SK-N-SH (cell line): ENCODE measurements around the gene DUT. TPM values are rescaled to one million over a fixed set of nuclear protein-coding genes. Genes with fewer than 3 reads are reported as not detected.

Experiments used
- CTCF ChIA-PET: fragments of 300-600, 350-600 bp; formaldehyde crosslinking; extraction: SDS; loops from one replicate; lab custom pipeline; 2021; lab: Yijun Ruan, JAX
- POLR2A ChIA-PET: fragments of 350-600 bp; sonication (Branson Sonifier 250); formaldehyde crosslinking; extraction: SDS; loops from one replicate; lab custom pipeline; 2020; ENCODE audit warnings: antibody characterized with exemption, inconsistent platforms; lab: Yijun Ruan, JAX
- DNase-seq: peaks from one replicate; pipeline ENCODE4 v3.0.0; 2012
- H2AFZ ChIP-seq: fragments of 200-600 bp; sonication (generic); 2 replicates; pipeline ENCODE4 v1.8.1; 2016; ENCODE audit warnings: antibody characterized with exemption, mild to moderate bottlenecking, low read depth
- H3F3A ChIP-seq: fragments of 200-600 bp; sonication (generic); replicated peaks from 2 replicates; pipeline ENCODE3; 2016; ENCODE audit warnings: antibody characterized with exemption, mild to moderate bottlenecking; ENCODE audit not compliant: insufficient read depth
- H3K27ac ChIP-seq, 2 experiments: fragments of 200-500 bp in 1 of 2; fragments of 200-600 bp in 1 of 2; sonication (Bioruptor generic) in 1 of 2; sonication (generic), shearing (Covaris generic) in 1 of 2; 2 replicates each; pipeline versions ENCODE4 v1.5.1 to v1.6.1; 2014 to 2016; ENCODE audit warnings: low read depth in 2 of 2, inconsistent platforms in 1 of 2, low read length in 1 of 2, mild to moderate bottlenecking in 1 of 2, mixed read lengths in 1 of 2
- H3K27me3 ChIP-seq: fragments of 200-600 bp; sonication (generic), shearing (Covaris generic); 2 replicates; pipeline ENCODE4 v1.6.1; 2016; ENCODE audit warnings: mixed run types; ENCODE audit not compliant: insufficient read depth
- H3K36me3 ChIP-seq, 2 experiments: fragments of 200-500 bp in 1 of 2; fragments of 200-600 bp in 1 of 2; sonication (Bioruptor generic) in 1 of 2; sonication (generic) in 1 of 2; replicated peaks in 1 of 2; 2 replicates each; pipeline versions ENCODE3 to v1.5.1; 2014 to 2016; ENCODE audit warnings: low read length in 1 of 2, mild to moderate bottlenecking in 1 of 2; ENCODE audit not compliant: insufficient read depth in 2 of 2, control insufficient read depth in 1 of 2
- H3K4me1 ChIP-seq, 2 experiments: fragments of 200-500 bp in 1 of 2; fragments of 200-600 bp in 1 of 2; sonication (Bioruptor generic) in 1 of 2; sonication (generic), shearing (Covaris generic) in 1 of 2; 2 replicates each; pipeline versions ENCODE4 v1.5.1 to v1.6.1; 2014 to 2016; ENCODE audit warnings: low read depth in 1 of 2, low read length in 1 of 2, mixed run types in 1 of 2; ENCODE audit not compliant: insufficient read depth in 2 of 2, control insufficient read depth in 1 of 2
- H3K4me2 ChIP-seq: fragments of 200-600 bp; sonication (generic), shearing (Covaris generic); 2 replicates; pipeline ENCODE4 v1.6.1; 2017; ENCODE audit warnings: mixed run types
- H3K4me3 ChIP-seq, 2 experiments: fragments of 200-500 bp in 1 of 2; fragments of 200-600 bp in 1 of 2; sonication (Bioruptor generic) in 1 of 2; sonication (generic), shearing (Covaris generic) in 1 of 2; 2 replicates each; pipeline versions ENCODE4 v1.5.1 to v1.8.1; 2014 to 2016; ENCODE audit warnings: low read depth in 2 of 2, inconsistent platforms in 1 of 2, low read length in 1 of 2, mild to moderate bottlenecking in 1 of 2, mixed read lengths in 1 of 2, moderate library complexity in 1 of 2
- H3K79me2 ChIP-seq: fragments of 200-600 bp; sonication (generic); 2 replicates; pipeline ENCODE4 v1.8.1; 2017; ENCODE audit warnings: mild to moderate bottlenecking; ENCODE audit not compliant: insufficient read depth
- H3K9ac ChIP-seq: fragments of 200-600 bp; sonication (generic); 2 replicates; pipeline ENCODE4 v1.6.1; 2017; ENCODE audit warnings: mixed run types
- H3K9me2 ChIP-seq: fragments of 200-600 bp; sonication (generic); 2 replicates; pipeline ENCODE4 v1.6.1; 2017; ENCODE audit warnings: mixed run types
- H3K9me3 ChIP-seq: fragments of 200-600 bp; sonication (generic); 2 replicates; pipeline ENCODE4 v1.6.1; 2017; ENCODE audit warnings: mixed run types, mild to moderate bottlenecking, moderate library complexity
- H4K20me1 ChIP-seq: fragments of 200-600 bp; sonication (generic); 2 replicates; pipeline ENCODE4 v1.6.1; 2017; ENCODE audit warnings: mild to moderate bottlenecking, mixed run types; ENCODE audit not compliant: insufficient read depth
- CHD2 ChIP-seq: fragments of 150-350 bp; IDR thresholded peaks from 2 replicates; pipeline ENCODE4 v1.6.1; 2018; ENCODE audit warnings: low read length; ENCODE audit not compliant: partially characterized antibody
- CTCF ChIP-seq: fragments of 200-600 bp; sonication (generic); IDR thresholded peaks from 2 replicates; pipeline ENCODE4 v1.6.1; 2017; ENCODE audit warnings: antibody characterized with exemption, mild to moderate bottlenecking, moderate library complexity
- FOXJ3 ChIP-seq: sonication (generic); formaldehyde crosslinking; IDR thresholded peaks from 2 replicates; pipeline ENCODE4 v1.5.1; 2020; ENCODE audit warnings: mild to moderate bottlenecking, missing genetic modification reagents
- GABPA ChIP-seq: IDR thresholded peaks from 2 replicates; pipeline ENCODE4 v1.4.0; 2012; ENCODE audit warnings: low read depth, mild to moderate bottlenecking
- GATA2 ChIP-seq: sonication (generic); formaldehyde crosslinking; IDR thresholded peaks from 2 replicates; pipeline ENCODE4 v1.5.0; 2020; ENCODE audit warnings: mild to moderate bottlenecking, missing genetic modification reagents
- MXI1 ChIP-seq: IDR thresholded peaks from 2 replicates; pipeline ENCODE4 v1.6.1; 2012; ENCODE audit warnings: mild to moderate bottlenecking, low read depth, low read length, improper control_type of control experiment
- NRF1 ChIP-seq: IDR thresholded peaks from 2 replicates; pipeline ENCODE4 v1.6.1; 2012; ENCODE audit warnings: low read depth, mild to moderate bottlenecking, low read length
- RAD21 ChIP-seq: IDR thresholded peaks from 2 replicates; pipeline ENCODE4 v1.6.1; 2012; ENCODE audit warnings: mild to moderate bottlenecking, low read length
- RCOR1 ChIP-seq: fragments of 150-350 bp; IDR thresholded peaks from 2 replicates; pipeline ENCODE4 v1.6.1; 2017; ENCODE audit warnings: antibody characterized with exemption, low read length
- REST ChIP-seq: IDR thresholded peaks from 2 replicates; pipeline ENCODE4 v1.6.1; 2012; ENCODE audit warnings: mild to moderate bottlenecking, low read depth, low read length, moderate library complexity
- RXRA ChIP-seq: IDR thresholded peaks from 2 replicates; pipeline ENCODE4 v1.4.0; 2012; ENCODE audit warnings: low read depth, mild to moderate bottlenecking, borderline replicate concordance
- SMC3 ChIP-seq: IDR thresholded peaks from 2 replicates; pipeline ENCODE4 v1.6.1; 2012; ENCODE audit warnings: low read depth, low read length, improper control_type of control experiment
- TCF12 ChIP-seq: IDR thresholded peaks from 2 replicates; pipeline ENCODE4 v1.4.0; 2012
- WGBS: methylation state at CpG from one replicate; pipeline ENCODE4 v1.1.6; 2017; ENCODE audit warnings: low lambda C conversion rate; 5-methylcytosine and 5-hydroxymethylcytosine counted together
- polyA plus RNA-seq, 3 experiments: library from polyadenylated mRNA; depleted of rRNA; stranded (reverse); fragments of >200 nt; gene quantifications; 2 replicates each; pipeline ENCODE4 v1.2.3, GENCODE V29; 2012
- TF ChIP-seq, protein P1 (sequence below): IDR thresholded peaks from 2 replicates; pipeline ENCODE4 v1.4.0; 2012; ENCODE audit warnings: low read depth, borderline replicate concordance
- TF ChIP-seq, protein P2 (sequence below): IDR thresholded peaks from 2 replicates; pipeline ENCODE4 v1.4.0; 2012; ENCODE audit warnings: low read depth
- TF ChIP-seq, protein P3 (sequence below): IDR thresholded peaks from 2 replicates; pipeline ENCODE4 v1.4.0; 2012; ENCODE audit warnings: low read depth, borderline replicate concordance
- TF ChIP-seq, protein P4 (sequence below): fragments of 150-350 bp; IDR thresholded peaks from 2 replicates; pipeline ENCODE4 v1.6.1; 2016; ENCODE audit warnings: mild to moderate bottlenecking, low read depth, low read length

The DUT gene
- polyA plus RNA-seq, 1 of the 3 experiments (the other 2 are of a cell fraction), result 79.3 TPM

DNA sequence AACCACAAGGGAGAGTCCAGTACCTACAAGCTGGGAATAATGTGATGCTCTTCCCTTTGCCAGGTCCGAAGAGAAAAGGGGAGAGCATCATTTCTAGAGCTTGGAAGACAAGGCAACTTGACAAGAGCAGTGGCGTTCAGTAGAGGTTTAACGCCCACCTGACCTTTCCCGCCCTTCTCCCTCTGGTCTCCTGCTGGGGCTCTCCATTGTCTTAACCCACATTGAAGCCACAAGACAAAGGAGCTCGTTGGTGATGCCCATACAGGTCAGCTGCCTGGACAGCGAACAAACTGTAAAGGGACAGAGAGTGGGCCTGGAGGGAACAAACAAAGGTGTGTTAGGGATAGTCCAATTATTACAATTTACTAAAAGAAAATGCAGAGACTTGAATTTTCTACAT, 13.1 kb upstream of the DUT start:
- no peaks in the 10 kb centered on the region for H3K9me3 ChIP-seq
- no peak overlapping the region for H3K4me3 ChIP-seq
- H3K4me1 ChIP-seq, result no peaks in the 10 kb centered on the region
- POLR2A ChIA-PET, result no interaction called here
- CTCF ChIA-PET, result no interaction called here
- no peaks in the 10 kb centered on the region for H3K27me3 ChIP-seq
- no peaks in the 10 kb centered on the region for H3K9me2 ChIP-seq
- H2AFZ ChIP-seq, result no peak overlapping the region
- no peaks in the 10 kb centered on the region for H3F3A ChIP-seq
- H3K4me2 ChIP-seq, result no peak overlapping the region
- H3K36me3 ChIP-seq, result no peaks in the 10 kb centered on the region
- TF ChIP-seq, protein P1, sequence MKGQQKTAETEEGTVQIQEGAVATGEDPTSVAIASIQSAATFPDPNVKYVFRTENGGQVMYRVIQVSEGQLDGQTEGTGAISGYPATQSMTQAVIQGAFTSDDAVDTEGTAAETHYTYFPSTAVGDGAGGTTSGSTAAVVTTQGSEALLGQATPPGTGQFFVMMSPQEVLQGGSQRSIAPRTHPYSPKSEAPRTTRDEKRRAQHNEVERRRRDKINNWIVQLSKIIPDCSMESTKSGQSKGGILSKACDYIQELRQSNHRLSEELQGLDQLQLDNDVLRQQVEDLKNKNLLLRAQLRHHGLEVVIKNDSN, result no peak
- TF ChIP-seq CHD2 (no peak), CTCF (no peak)
- 63% methylated on average over 6 of the region's 6 CpGs for WGBS
- no peak overlapping the region for H3K27ac ChIP-seq
- no peaks in the 10 kb centered on the region for H3K79me2 ChIP-seq
- no peak for DNase-seq
- H3K9ac ChIP-seq, result no peak overlapping the region
- no peaks in the 10 kb centered on the region for H4K20me1 ChIP-seq

- WGBS, result 95% methylated on average over 7 of the region's 7 CpGs
- Histone ChIP-seq H3F3A (peaks cover 4% of the 10 kb centered on the region), H3K9me3 (no peaks in the 10 kb centered on the region), H3K36me3 (no peaks in the 10 kb centered on the region), H3K4me1 (no peaks in the 10 kb centered on the region), H4K20me1 (no peaks in the 10 kb centered on the region), H3K9me2 (no peaks in the 10 kb centered on the region), H3K27me3 (no peaks in the 10 kb centered on the region), H3K9ac (no peak overlapping the region), H3K4me3 (no peak overlapping the region), H2AFZ (no peak overlapping the region), H3K79me2 (no peaks in the 10 kb centered on the region), H3K4me2 (no peak overlapping the region), H3K27ac (no peak overlapping the region)
- TF ChIP-seq MXI1, result no peak
- no peak for TF ChIP-seq GATA2
- TF ChIP-seq REST, result no peak
- no peak for TF ChIP-seq NRF1
- no peak for TF ChIP-seq SMC3
- TF ChIP-seq, protein P2, sequence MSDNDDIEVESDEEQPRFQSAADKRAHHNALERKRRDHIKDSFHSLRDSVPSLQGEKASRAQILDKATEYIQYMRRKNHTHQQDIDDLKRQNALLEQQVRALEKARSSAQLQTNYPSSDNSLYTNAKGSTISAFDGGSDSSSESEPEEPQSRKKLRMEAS, result no peak
- TF ChIP-seq, protein P3, sequence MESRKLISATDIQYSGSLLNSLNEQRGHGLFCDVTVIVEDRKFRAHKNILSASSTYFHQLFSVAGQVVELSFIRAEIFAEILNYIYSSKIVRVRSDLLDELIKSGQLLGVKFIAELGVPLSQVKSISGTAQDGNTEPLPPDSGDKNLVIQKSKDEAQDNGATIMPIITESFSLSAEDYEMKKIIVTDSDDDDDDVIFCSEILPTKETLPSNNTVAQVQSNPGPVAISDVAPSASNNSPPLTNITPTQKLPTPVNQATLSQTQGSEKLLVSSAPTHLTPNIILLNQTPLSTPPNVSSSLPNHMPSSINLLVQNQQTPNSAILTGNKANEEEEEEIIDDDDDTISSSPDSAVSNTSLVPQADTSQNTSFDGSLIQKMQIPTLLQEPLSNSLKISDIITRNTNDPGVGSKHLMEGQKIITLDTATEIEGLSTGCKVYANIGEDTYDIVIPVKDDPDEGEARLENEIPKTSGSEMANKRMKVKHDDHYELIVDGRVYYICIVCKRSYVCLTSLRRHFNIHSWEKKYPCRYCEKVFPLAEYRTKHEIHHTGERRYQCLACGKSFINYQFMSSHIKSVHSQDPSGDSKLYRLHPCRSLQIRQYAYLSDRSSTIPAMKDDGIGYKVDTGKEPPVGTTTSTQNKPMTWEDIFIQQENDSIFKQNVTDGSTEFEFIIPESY, result no peak
- TF ChIP-seq GABPA, result no peak
- TF ChIP-seq FOXJ3 (CRISPR knock-in tag), result no peak
- no peak for TF ChIP-seq RCOR1
- TF ChIP-seq RXRA, result no peak
- TF ChIP-seq TCF12, result no peak
- TF ChIP-seq RAD21, result no peak
- TF ChIP-seq, protein P4, sequence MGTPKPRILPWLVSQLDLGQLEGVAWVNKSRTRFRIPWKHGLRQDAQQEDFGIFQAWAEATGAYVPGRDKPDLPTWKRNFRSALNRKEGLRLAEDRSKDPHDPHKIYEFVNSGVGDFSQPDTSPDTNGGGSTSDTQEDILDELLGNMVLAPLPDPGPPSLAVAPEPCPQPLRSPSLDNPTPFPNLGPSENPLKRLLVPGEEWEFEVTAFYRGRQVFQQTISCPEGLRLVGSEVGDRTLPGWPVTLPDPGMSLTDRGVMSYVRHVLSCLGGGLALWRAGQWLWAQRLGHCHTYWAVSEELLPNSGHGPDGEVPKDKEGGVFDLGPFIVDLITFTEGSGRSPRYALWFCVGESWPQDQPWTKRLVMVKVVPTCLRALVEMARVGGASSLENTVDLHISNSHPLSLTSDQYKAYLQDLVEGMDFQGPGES, result no peak
- CTCF ChIA-PET, result interaction anchor here (1.3 kb wide), 1 partner anchor 37 kb away, joined by 4 read pairs; no protein-coding TSS in a partner anchor
- DNase-seq, result no peak
- POLR2A ChIA-PET, result no interaction called here
These were observed 7.9 kb upstream of the DUT start for GRCh38 chr15:48323294-48323693.
